GM15510 (cell line): ENCODE measurements around the gene CIRBP.

Experiments
- POLR2A ChIP-seq: IDR thresholded peaks from 3 replicates; pipeline ENCODE4 v1.6.1; 2011; ENCODE audit warnings: borderline replicate concordance; ENCODE audit not compliant: insufficient read length; ENCODE audit errors: extremely low read depth

Gene CIRBP

GRCh38 chr19:1235625-1236538 is 33.2 kb upstream of the CIRBP start:
- TF ChIP-seq POLR2A, result no peak

- no peak for TF ChIP-seq POLR2A
Observed at GRCh38 chr19:1236576-1236975, 32.6 kb upstream of the CIRBP start.

DNA sequence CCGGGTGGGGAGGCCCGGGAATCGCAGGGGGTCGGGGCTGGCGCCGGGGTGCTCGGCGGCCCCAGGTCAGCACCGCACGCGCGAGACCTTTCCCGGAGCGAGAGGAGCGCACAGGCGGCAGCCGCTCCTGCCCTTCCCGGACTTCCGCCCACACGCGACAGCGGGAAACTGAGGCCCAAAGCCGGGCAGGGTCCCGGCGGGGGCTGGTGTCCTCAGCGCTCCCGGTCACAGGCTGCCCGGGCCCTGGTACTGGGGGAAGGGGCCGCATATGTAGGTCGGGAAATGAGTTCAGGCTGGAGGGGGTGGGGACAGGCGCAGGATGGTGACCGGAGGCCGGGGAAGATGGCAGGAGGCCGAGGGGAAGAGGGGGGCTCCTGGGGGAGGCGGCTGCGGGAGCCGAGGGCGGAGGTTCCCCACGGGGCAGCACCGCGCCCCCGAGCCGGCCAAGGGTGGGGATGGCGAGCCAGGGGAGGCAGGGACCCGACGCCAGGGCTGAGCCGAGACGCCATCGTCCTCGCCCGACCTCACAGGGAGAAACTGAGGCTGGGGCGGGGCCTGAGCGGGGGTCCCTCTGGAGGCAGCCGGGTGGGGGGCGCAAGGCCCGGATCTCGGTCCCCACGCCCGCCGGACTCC is 32.0 kb upstream of the CIRBP start:
- TF ChIP-seq POLR2A, result no peak

DNA sequence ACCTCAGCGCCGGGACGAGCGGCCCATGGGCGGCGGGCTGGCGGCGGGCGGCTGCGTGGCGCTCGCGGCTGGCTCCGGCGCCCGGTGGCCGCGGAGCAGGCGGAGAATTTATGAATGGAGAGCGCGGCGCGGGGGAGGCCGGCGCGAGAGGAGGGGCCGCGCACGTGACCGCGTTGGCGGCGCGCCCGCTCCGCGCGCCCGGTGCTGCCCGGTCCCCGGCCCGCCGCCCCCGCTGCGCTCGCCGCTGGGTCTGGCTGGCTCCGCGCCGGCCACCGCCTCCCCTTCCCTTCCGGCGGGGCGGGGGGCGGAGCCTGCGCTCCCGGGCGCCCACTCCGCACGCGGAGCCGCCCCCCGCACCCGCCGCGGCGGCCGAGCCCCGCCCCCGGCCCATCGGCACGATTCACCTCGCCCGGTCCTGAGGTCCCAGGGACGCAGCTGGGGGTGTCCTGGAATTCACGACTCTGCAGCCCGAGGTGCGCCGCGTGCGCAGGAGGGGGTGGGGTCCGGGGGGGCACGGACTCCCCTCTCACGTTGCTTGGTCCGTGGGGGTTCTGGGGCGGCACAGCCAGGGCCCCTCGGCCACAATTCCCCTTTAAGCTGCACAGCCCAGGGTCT is 31.3 kb upstream of the CIRBP start, which contains the start of gene CBARP:
Gene CBARP, minus strand, starts transcription at position 252 of the 615 bp plus-strand sequence. CDS start 1,905 bp downstream, outside the sequence.
- no peak for TF ChIP-seq POLR2A

GRCh38 chr19:1238369-1239303 is 30.5 kb upstream of the CIRBP start:
- no peak for TF ChIP-seq POLR2A

- TF ChIP-seq POLR2A, result no peak
Observed at GRCh38 chr19:1239420-1239795, 29.7 kb upstream of the CIRBP start.

DNA sequence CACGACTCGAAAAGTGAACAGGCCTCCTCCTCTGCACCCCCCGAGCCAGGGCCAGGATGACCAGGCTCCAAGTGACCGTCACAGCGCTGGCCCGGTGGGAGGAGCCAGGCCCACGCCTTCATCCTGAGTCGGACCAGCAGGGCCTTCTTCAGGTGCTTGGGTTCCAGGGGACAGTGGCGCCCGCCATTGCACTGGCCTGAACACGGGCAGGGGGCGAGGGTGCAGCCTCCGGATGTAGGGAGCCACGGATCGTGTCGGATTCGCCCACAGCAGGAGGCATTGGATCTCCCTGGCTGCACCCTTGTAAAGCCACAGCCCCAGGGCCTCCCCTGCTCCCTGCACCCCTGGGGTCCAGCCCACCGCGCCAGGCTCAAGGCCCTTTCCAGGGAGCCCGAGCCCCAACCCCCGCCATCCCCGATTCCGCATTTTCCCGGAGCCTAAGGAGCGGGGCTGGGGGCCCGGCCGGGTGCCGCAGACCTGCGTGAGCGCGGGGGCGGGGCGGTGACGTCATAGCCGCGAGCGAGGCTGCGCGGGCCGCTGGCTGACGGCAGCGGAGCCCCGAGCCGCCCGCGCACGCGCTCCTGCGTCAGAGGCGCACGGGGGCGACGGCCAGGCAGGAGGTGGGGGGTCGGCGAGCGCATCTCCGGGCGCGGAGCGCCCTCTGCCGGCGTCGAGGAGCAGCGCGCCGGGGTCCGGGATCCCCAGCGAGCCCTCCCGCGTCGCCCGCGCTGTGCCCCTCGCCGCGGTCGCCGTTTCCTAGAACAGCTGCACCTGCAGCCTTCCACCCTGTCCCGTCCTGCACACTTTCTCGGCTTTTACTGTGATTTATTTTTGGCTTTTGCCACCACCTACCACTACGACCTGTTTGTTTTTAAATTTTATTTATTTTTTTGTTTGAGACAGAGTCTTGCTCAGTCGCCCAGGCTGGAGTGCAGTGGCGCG is 29.1 kb upstream of the CIRBP start:
- no peak for TF ChIP-seq POLR2A

- no peak for TF ChIP-seq POLR2A
Observed at GRCh38 chr19:1240925-1241324, 28.2 kb upstream of the CIRBP start.

- peak; percentile 80 for TF ChIP-seq POLR2A
Observed at GRCh38 chr19:1241417-1242095, 27.6 kb upstream of the CIRBP start, which contains the start of gene ATP5F1D. Gene ATP5F1D (plus strand): TSS chr19:1241751. CDS start chr19:1241851, 100 bp downstream.

DNA sequence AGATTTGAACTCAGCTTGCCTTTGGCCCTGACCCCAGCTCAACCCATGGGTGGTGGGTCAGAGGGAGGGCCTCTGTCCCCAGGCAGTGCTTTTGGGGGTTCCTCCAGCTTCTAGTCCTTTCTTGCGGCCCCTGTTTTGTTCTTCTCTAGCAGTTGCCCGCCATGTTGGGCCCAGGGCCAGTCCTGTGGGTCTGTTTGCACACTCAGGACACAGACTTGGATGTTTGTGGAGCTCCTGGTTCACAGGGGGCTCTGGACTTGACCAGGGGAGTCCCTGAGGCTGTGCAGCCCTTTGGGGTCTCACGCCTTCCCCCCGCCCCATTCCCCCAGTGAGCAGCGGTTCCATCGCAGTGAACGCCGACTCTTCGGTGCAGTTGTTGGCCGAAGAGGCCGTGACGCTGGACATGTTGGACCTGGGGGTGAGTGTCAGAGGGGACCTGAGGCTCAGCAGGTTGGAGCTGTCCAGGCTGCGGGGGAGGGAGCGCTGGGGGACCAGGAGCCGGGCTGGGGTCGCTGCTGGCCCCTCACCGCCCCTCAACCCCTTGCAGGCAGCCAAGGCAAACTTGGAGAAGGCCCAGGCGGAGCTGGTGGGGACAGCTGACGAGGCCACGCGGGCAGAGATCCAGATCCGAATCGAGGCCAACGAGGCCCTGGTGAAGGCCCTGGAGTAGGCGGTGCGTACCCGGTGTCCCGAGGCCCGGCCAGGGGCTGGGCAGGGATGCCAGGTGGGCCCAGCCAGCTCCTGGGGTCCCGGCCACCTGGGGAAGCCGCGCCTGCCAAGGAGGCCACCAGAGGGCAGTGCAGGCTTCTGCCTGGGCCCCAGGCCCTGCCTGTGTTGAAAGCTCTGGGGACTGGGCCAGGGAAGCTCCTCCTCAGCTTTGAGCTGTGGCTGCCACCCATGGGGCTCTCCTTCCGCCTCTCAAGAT is 25.1 kb upstream of the CIRBP start:
- TF ChIP-seq POLR2A, result no peak

DNA sequence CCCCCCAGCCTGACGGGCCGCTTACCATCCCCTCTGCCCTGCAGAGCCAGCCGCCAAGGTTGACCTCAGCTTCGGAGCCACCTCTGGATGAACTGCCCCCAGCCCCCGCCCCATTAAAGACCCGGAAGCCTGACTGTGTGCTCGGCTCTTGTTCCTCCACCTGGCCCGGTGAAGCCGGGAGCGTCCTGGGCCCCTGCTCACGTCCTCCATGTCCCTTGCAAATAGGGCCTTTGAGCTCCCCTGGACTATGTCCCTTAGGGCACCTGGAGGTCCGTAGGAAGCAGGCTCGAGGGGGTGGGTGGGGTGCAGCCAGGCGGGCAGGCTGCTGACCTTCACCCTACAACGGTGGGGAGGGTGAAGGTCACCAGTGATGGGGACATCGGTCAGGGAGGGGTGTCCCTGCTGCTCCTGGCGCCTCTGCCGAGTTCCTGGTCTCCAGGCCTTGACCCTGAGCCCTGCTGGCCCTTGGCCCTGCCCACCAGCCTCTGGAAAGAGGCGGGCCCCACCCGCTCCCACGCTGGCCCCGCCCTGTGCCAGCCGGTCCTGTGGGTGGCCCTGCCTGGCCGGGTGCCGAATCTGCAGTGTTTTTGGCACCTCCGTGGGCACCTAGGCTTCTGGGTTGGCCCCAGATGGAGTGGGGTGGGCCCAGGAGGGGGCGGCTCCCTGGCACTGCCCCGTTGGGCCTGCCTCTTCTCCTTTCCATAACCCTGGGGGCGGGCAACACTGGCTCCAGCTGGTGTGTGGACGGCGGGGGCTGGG is 24.3 kb upstream of the CIRBP start:
- no peak for TF ChIP-seq POLR2A
